CD14-positive monocyte (primary cell): Measurements from ENCODE around the gene SAV1. TPM values are rescaled to one million over a fixed set of nuclear protein-coding genes. Genes with fewer than 3 reads are reported as not detected.
A peak's percentile ranks its signal among the peaks of the same experiment; 100 is the strongest.

Experiments used
- DNase-seq, 3 donors: peaks; one replicate each; pipeline ENCODE4 v3.0.0-alpha.2; 2011 to 2022
- H2AFZ ChIP-seq: 2 replicates; pipeline ENCODE4 v1.6.0; 2012; ENCODE audit warnings: mild to moderate bottlenecking, low read depth, low read length, inconsistent platforms; ENCODE audit not compliant: insufficient read depth, poor library complexity, severe bottlenecking
- H3K27ac ChIP-seq, 2 donors: 1 replicate in 1 of 2; 2 replicates in 1 of 2; pipeline ENCODE4 v1.5.1; 2012 to 2013; ENCODE audit warnings: low read length in 2 of 2, control low read depth in 1 of 2, inconsistent platforms in 1 of 2, low read depth in 1 of 2, mild to moderate bottlenecking in 1 of 2
- H3K27me3 ChIP-seq, 2 donors: one replicate each; pipeline versions ENCODE4 v1.6.0 to v1.6.1; 2011 to 2013; ENCODE audit warnings: low read length in 2 of 2; ENCODE audit not compliant: control insufficient read depth in 2 of 2, insufficient read depth in 2 of 2
- H3K36me3 ChIP-seq, 2 donors: replicated peaks in 1 of 2; 1 replicate in 1 of 2; 2 replicates in 1 of 2; pipeline versions ENCODE4 v1.5.1 to v1.6.1; 2012 to 2013; ENCODE audit warnings: low read length in 2 of 2, control low read depth in 1 of 2, inconsistent platforms in 1 of 2, mild to moderate bottlenecking in 1 of 2; ENCODE audit not compliant: insufficient read depth in 2 of 2, control insufficient read depth in 1 of 2
- H3K4me1 ChIP-seq, 2 donors: 1 replicate in 1 of 2; 2 replicates in 1 of 2; pipeline versions ENCODE4 v1.5.1 to v1.6.1; 2012 to 2013; ENCODE audit warnings: low read length in 2 of 2, control low read depth in 1 of 2, inconsistent platforms in 1 of 2, mild to moderate bottlenecking in 1 of 2, moderate library complexity in 1 of 2; ENCODE audit not compliant: insufficient read depth in 2 of 2, control insufficient read depth in 1 of 2
- H3K4me2 ChIP-seq: replicated peaks from 2 replicates; pipeline ENCODE3; 2012; ENCODE audit warnings: low read length, moderate library complexity, mild to moderate bottlenecking; ENCODE audit not compliant: poor library complexity, severe bottlenecking; ENCODE audit errors: extremely low read depth
- H3K4me3 ChIP-seq, 3 experiments: fragments of 200-600 bp in 1 of 3; sonication (generic) in 1 of 3; replicated peaks in 1 of 3; 1 replicate in 2 of 3; 2 replicates in 1 of 3; pipeline ENCODE4 v1.5.1; 2011 to 2013; ENCODE audit warnings: low read length in 3 of 3, mild to moderate bottlenecking in 3 of 3, control low read depth in 2 of 3, low read depth in 2 of 3, inconsistent platforms in 1 of 3, moderate library complexity in 1 of 3
- H3K79me2 ChIP-seq: 2 replicates; pipeline ENCODE4 v1.6.0; 2012; ENCODE audit warnings: mild to moderate bottlenecking, control low read depth, inconsistent platforms, low read length, moderate library complexity; ENCODE audit not compliant: insufficient read depth
- H3K9ac ChIP-seq: 2 replicates; pipeline ENCODE4 v1.6.0; 2017; ENCODE audit warnings: low read length, mild to moderate bottlenecking; ENCODE audit not compliant: insufficient read depth, poor library complexity, severe bottlenecking
- H3K9me3 ChIP-seq, 2 donors: replicated peaks in 1 of 2; 1 replicate in 1 of 2; 2 replicates in 1 of 2; pipeline versions ENCODE4 v1.5.1 to v1.6.1; 2012 to 2013; ENCODE audit warnings: low read length in 2 of 2, control low read depth in 1 of 2; ENCODE audit not compliant: control insufficient read depth in 1 of 2, insufficient read depth in 1 of 2
- H4K20me1 ChIP-seq: 2 replicates; pipeline ENCODE4 v1.6.0; 2012; ENCODE audit warnings: mild to moderate bottlenecking, low read length, control low read depth, moderate library complexity; ENCODE audit not compliant: insufficient read depth
- H3K27ac Mint-ChIP-seq, 7 donors: one replicate each; pipeline ENCODE4 v1.8.0; 2020; ENCODE audit warnings: mild to moderate bottlenecking in 7 of 7, mixed read lengths in 7 of 7, moderate library complexity in 6 of 7, inconsistent platforms in 2 of 7
- H3K27me3 Mint-ChIP-seq, 3 donors: one replicate each; pipeline ENCODE4 v1.8.0; 2021 to 2022; ENCODE audit warnings: low read depth in 3 of 3, mild to moderate bottlenecking in 3 of 3, mixed read lengths in 3 of 3, moderate library complexity in 3 of 3, inconsistent platforms in 1 of 3
- H3K36me3 Mint-ChIP-seq, 2 donors: one replicate each; pipeline ENCODE4 v1.8.0; 2020; ENCODE audit warnings: mixed read lengths in 2 of 2, inconsistent platforms in 1 of 2, mild to moderate bottlenecking in 1 of 2
- H3K4me1 Mint-ChIP-seq: one replicate; pipeline ENCODE4 v1.8.0; 2020; ENCODE audit warnings: mild to moderate bottlenecking, mixed read lengths
- H3K4me3 Mint-ChIP-seq, 2 donors: one replicate each; pipeline ENCODE4 v1.8.0; 2020; ENCODE audit warnings: mild to moderate bottlenecking in 2 of 2, mixed read lengths in 2 of 2, moderate library complexity in 1 of 2
- H3K9me3 Mint-ChIP-seq, 7 donors: one replicate each; pipeline ENCODE4 v1.8.0; 2020 to 2022; ENCODE audit warnings: mixed read lengths in 7 of 7, mild to moderate bottlenecking in 6 of 7, moderate library complexity in 6 of 7, inconsistent platforms in 2 of 7
- CTCF ChIP-seq: fragments of 200-600 bp; IDR thresholded peaks from one replicate; pipeline ENCODE4 v1.8.0; 2022; ENCODE audit warnings: antibody characterized with exemption, mild to moderate bottlenecking
- WGBS: methylation state at CpG from one replicate; pipeline ENCODE4 v1.1.5; 2013; ENCODE audit warnings: missing lambda C conversion rate; ENCODE audit not compliant: insufficient coverage; 5-methylcytosine and 5-hydroxymethylcytosine counted together
- intact Hi-C, 2 donors: fragments of 100-400 bp; cut with micrococcal nuclease; formaldehyde crosslinking; loops; one replicate each; pipeline versions ENCODE4 v1.15.0 to v1.15.1; 2023
- polyA plus RNA-seq, 3 donors: library from polyadenylated mRNA; depleted of rRNA in 1 of 3; unstranded in 2 of 3; stranded (reverse) in 1 of 3; fragments of 300-500 nt in 2 of 3; fragments of >200 nt in 1 of 3; fragmentation: Illumina TruSeq in 2 of 3; gene quantifications; 1 replicate in 2 of 3; 2 replicates in 1 of 3; pipeline ENCODE4 v1.2.3, GENCODE V29; 2012 to 2021

SAV1 gene
- polyA plus RNA-seq, 3 donors, result 1.8 to 5.1 (median 4.8) TPM

- no peak for TF ChIP-seq CTCF
Observed at GRCh38 chr14:50669441-50669986, 1.4 kb upstream of the SAV1 start.

GRCh38 chr14:50668826-50669143 lies 679 bp upstream of the SAV1 start:
- H3K36me3 ChIP-seq, result no peaks in the 10 kb centered on the region
- H3K27ac ChIP-seq, result no peak overlapping the region
- peak overlapping the region; percentile 66 to 91 (median 89) for H3K4me3 ChIP-seq
- TF ChIP-seq CTCF, result no peak
- no peaks in the 10 kb centered on the region for H4K20me1 ChIP-seq
- no CpG with 5 or more reads among the region's 6 CpGs for WGBS
- no peak overlapping the region for H3K9ac ChIP-seq
- H3K36me3 Mint-ChIP-seq, result peaks cover 6 to 8% of the 10 kb centered on the region in 2 donors
- peaks cover 0 to 3% (median 2%) of the 10 kb centered on the region in 3 donors for H3K27me3 Mint-ChIP-seq
- intact Hi-C loops, result no loop called here
- H2AFZ ChIP-seq, result peak overlapping the region; percentile 86
- peak in 2 of 3 donors; percentile 57 to 78 for DNase-seq
- peak overlapping the region; percentile 85 for H3K4me2 ChIP-seq
- peaks cover 14 to 24% of the 10 kb centered on the region in 2 donors for H3K4me1 ChIP-seq
- peaks cover 4% of the 10 kb centered on the region for H3K79me2 ChIP-seq
- peaks cover 19% of the 10 kb centered on the region for H3K4me1 Mint-ChIP-seq
- H3K9me3 ChIP-seq, result no peaks in the 10 kb centered on the region
- H3K4me3 Mint-ChIP-seq, result no peak overlapping the region
- no peaks in the 10 kb centered on the region for H3K9me3 Mint-ChIP-seq
- no peak overlapping the region for H3K27ac Mint-ChIP-seq
- peaks cover 0 to 5% of the 10 kb centered on the region in 2 donors for H3K27me3 ChIP-seq

More at GRCh38 chr14:50669441-50669986, 1.4 kb upstream of the SAV1 start:
- H3K36me3 Mint-ChIP-seq, result peaks cover 4% of the 10 kb centered on the region in 2 donors
- H3K27me3 Mint-ChIP-seq, result peaks cover 0 to 3% (median 2%) of the 10 kb centered on the region in 3 donors
- no peak overlapping the region for H2AFZ ChIP-seq
- no peaks in the 10 kb centered on the region for H4K20me1 ChIP-seq
- H3K9me3 Mint-ChIP-seq, result no peaks in the 10 kb centered on the region
- H3K4me3 Mint-ChIP-seq, result no peak overlapping the region
- DNase-seq, result no peak
- no peak overlapping the region for H3K4me3 ChIP-seq
- WGBS, result 93% methylated on average over 4 of the region's 4 CpGs
- H3K27ac ChIP-seq, result no peak overlapping the region
- H3K4me1 ChIP-seq, result peaks cover 14 to 24% of the 10 kb centered on the region in 2 donors
- H3K79me2 ChIP-seq, result peaks cover 4% of the 10 kb centered on the region
- peaks cover 0 to 5% of the 10 kb centered on the region in 2 donors for H3K27me3 ChIP-seq
- no peaks in the 10 kb centered on the region for H3K36me3 ChIP-seq
- H3K9me3 ChIP-seq, result no peaks in the 10 kb centered on the region
- no peak overlapping the region for H3K27ac Mint-ChIP-seq
- intact Hi-C loops, result no loop called here
- H3K4me1 Mint-ChIP-seq, result peaks cover 19% of the 10 kb centered on the region
- H3K9ac ChIP-seq, result no peak overlapping the region
- H3K4me2 ChIP-seq, result no peak overlapping the region
